IPS DF 6.9 (cell line): ENCODE data around the gene AGR3.

ENCODE experiments used
- DNase-seq: peaks from one replicate; pipeline ENCODE4 v3.0.0-alpha.2; 2013; ENCODE audit warnings: low read depth, low spot score
- H3K27ac ChIP-seq: one replicate; pipeline ENCODE4 v1.5.1; 2013; ENCODE audit warnings: low read length, control low read depth
- H3K27me3 ChIP-seq: 2 replicates; pipeline ENCODE4 v1.6.1; 2013; ENCODE audit warnings: mild to moderate bottlenecking, low read length; ENCODE audit not compliant: control insufficient read depth, insufficient read depth
- H3K36me3 ChIP-seq: 2 replicates; pipeline ENCODE4 v1.6.1; 2013; ENCODE audit warnings: low read length; ENCODE audit not compliant: control insufficient read depth, insufficient read depth
- H3K4me1 ChIP-seq: 2 replicates; pipeline ENCODE4 v1.6.1; 2013; ENCODE audit warnings: low read length; ENCODE audit not compliant: control insufficient read depth, insufficient read depth
- H3K4me3 ChIP-seq: 2 replicates; pipeline ENCODE4 v1.5.1; 2013; ENCODE audit warnings: mild to moderate bottlenecking, low read length
- H3K9me3 ChIP-seq: 2 replicates; pipeline ENCODE4 v1.6.1; 2013; ENCODE audit warnings: low read length, inconsistent platforms; ENCODE audit not compliant: control insufficient read depth, insufficient read depth
- WGBS: extraction: QIAGEN DNeasy Blood & Tissue Kit; methylation state at CpG from one replicate; pipeline ENCODE4 v1.1.7; 2013; ENCODE audit warnings: mixed read lengths, missing lambda C conversion rate; ENCODE audit not compliant: insufficient read length, insufficient coverage; 5-methylcytosine and 5-hydroxymethylcytosine counted together

The AGR3 gene

DNA sequence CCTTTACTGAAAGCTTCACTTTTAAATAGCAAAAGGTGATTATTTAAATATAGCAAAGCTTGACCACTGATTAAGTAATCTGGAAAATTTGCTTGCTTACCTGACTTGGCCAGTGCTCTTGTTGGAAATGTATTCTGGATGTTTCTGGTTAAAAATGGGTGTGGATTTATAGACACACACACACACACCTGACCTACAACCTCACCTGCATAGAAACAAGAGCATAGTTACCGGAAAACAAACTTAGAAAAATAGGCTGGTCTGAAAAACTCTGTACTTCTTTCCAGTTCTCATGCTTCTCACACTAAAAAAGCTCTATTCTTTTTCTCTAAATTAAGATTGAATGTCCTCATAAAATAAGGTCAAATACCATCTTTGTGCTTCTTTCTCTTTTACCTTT lies at the start of gene AGR3:
TSS of gene AGR3 (minus strand) at position 140 of the 400 bp plus-strand sequence. CDS start 3,365 bp downstream, outside the sequence.
- H3K9me3 ChIP-seq: no peaks in the 10 kb centered on the region
- H3K36me3 ChIP-seq: no peaks in the 10 kb centered on the region
- H3K27me3 ChIP-seq: no peaks in the 10 kb centered on the region
- no CpG with 5 or more reads among the region's 1 CpG for WGBS
- no peak for DNase-seq
- H3K4me3 ChIP-seq: no peak within 1 kb of the TSS
- H3K27ac ChIP-seq: no peak within 1 kb of the TSS
- H3K4me1 ChIP-seq: no peaks in the 10 kb centered on the region

DNA sequence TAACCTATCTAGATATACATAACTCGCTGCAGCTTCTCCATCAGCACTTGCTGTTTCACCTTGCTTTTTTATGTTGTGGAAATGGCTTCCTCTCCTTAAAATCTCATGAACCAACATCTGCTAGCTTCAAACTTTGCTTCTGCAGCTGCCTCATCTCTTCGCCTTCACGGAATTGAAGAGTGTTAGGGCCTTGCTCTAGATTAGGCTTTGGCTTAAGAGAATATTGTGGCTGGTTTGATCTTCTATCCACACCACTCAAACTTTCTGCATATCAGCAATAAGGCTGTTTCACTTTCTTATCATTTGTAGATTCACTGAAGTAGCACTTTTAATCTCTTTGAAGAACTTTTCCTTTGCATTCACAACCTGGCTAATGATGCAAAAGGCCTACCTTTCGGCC lies 49.2 kb upstream of the AGR3 start:
- Histone ChIP-seq H3K27ac (no peak overlapping the region), H3K9me3 (no peaks in the 10 kb centered on the region), H3K36me3 (no peaks in the 10 kb centered on the region), H3K27me3 (no peaks in the 10 kb centered on the region; the same call in 1 of the 2 replicates), H3K4me3 (no peak overlapping the region), H3K4me1 (no peaks in the 10 kb centered on the region)
- no peak for DNase-seq
- WGBS: no CpG with 5 or more reads among the region's 4 CpGs

DNA sequence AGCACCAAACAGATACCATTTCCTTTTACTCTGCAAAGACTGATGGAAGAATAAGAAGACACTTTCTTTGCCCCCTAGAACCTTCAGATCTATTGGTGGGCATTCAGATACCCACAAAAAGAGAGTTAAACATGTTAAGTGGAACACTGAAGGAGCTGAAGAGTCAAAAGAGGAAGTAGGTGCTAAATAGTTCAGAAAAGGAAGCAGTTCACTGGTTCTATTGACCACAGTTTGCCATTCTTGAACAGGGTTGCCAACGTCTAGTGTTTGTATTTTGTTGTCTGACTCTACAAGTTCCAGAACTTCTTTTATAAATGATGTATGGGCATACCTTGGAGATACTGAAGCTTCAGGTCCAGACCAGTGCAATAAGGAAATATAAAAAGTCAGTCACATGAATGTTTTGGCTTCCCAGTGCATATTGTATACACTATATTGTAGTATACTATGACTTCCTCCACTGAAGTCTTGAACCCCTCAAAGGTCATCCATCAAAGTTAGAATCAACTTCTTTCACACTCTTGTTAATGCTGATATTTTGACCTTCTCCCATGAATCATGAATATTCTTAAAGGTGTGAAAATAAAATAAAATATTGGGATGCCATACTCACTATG lies 47.5 kb upstream of the AGR3 start:
- no CpG with 5 or more reads among the region's 1 CpG for WGBS
- Histone ChIP-seq H3K36me3 (no peaks in the 10 kb centered on the region), H3K27me3 (no peaks in the 10 kb centered on the region; the same call in 1 of the 2 replicates), H3K4me1 (no peaks in the 10 kb centered on the region), H3K27ac (no peak overlapping the region), H3K4me3 (no peak overlapping the region), H3K9me3 (no peaks in the 10 kb centered on the region)
- no peak for DNase-seq

DNA sequence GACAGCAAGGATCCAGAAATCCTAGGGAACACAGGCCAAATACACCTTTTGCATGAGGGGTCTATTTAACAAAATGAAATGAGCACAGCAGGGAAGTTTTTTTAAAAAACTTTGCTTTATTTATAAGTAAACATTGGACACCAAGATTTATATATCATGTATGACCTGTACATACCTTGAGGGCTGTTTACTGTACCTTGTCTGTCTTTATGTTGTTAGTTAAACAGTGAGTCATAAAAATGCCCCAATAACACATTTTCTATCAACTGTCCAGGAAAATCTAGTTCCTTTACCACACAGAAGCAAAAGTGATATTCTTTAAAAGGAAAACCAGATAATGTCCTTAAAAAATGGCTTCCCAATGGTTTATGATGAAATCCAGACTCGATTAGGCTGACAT lies 45.1 kb upstream of the AGR3 start:
- no peaks in the 10 kb centered on the region for H3K36me3 ChIP-seq
- H3K27ac ChIP-seq: no peak overlapping the region
- no peak for DNase-seq
- no peaks in the 10 kb centered on the region for H3K27me3 ChIP-seq
- no peaks in the 10 kb centered on the region for H3K4me1 ChIP-seq
- H3K9me3 ChIP-seq: no peaks in the 10 kb centered on the region
- no CpG with 5 or more reads among the region's 1 CpG for WGBS
- no peak overlapping the region for H3K4me3 ChIP-seq

DNA sequence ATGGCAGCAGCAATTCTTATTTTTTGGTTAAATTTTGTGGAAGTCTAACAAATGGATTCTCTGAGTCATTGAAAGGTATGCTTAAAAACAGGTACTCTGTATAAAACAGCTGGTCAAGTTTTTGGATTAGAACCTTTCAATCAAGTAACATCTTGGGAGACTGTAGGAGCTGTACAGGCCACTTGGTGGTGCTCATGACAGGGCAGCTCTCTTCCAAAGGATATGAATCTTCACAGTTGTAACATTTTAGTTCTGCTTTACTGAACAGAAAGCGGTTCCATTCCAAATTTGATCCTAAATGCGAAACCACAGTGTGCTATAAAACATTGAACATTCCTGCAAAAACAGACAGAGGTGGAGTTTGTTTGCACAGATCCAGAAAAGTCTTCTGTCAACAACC lies 44.5 kb upstream of the AGR3 start:
- Histone ChIP-seq H3K36me3 (no peaks in the 10 kb centered on the region), H3K4me3 (no peak overlapping the region), H3K27me3 (no peaks in the 10 kb centered on the region), H3K4me1 (no peaks in the 10 kb centered on the region), H3K27ac (no peak overlapping the region), H3K9me3 (no peaks in the 10 kb centered on the region)
- WGBS: no CpG with 5 or more reads among the region's 2 CpGs
- DNase-seq: no peak

DNA sequence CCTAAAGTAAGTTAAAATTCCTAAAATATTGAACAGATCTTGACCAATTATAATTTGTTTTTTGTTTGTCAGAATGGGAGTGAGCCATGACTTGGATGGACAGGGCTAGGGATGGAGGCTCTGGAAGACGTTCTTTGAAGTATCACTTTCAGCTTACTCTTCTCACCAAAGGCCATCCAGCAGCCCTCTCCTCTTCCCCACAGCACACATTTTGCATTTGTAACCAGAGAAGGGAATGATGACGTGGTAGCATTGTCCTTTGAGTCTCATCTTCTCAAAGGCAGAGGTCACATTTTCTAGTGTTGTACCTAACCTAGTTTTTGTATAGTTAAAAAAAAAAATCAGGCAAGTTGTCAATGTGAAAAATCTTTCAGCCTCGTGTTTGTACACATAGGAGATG lies 43.8 kb upstream of the AGR3 start:
- no peak overlapping the region for H3K4me3 ChIP-seq
- H3K36me3 ChIP-seq: no peaks in the 10 kb centered on the region
- H3K9me3 ChIP-seq: no peaks in the 10 kb centered on the region
- H3K4me1 ChIP-seq: no peaks in the 10 kb centered on the region
- no CpG with 5 or more reads among the region's 3 CpGs for WGBS
- H3K27ac ChIP-seq: no peak overlapping the region
- no peaks in the 10 kb centered on the region for H3K27me3 ChIP-seq
- DNase-seq: no peak

DNA sequence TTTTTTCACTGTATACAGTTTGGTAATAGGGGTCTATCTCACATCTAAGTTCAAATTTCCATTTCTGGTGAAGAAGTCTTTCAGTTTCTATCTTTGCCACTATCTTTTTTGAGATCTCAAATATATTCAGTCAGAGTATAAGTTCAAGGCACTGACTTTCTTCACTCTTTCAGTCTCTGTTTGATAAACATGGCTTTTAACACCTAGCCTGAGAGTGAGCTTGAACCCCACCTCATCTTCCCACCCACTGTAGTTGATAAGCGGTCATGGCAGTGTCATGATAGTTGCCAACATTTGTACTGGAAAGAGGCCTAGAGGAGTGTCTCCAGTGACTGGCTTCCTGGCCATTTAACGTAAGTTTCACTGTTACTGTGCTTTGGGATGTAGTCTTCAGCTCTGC lies 41.2 kb upstream of the AGR3 start:
- H3K9me3 ChIP-seq: no peaks in the 10 kb centered on the region
- H3K27ac ChIP-seq: no peak overlapping the region
- no peaks in the 10 kb centered on the region for H3K27me3 ChIP-seq
- H3K4me3 ChIP-seq: no peak overlapping the region
- WGBS: no CpG with 5 or more reads among the region's 2 CpGs
- no peak for DNase-seq
- H3K4me1 ChIP-seq: no peaks in the 10 kb centered on the region
- no peaks in the 10 kb centered on the region for H3K36me3 ChIP-seq

DNA sequence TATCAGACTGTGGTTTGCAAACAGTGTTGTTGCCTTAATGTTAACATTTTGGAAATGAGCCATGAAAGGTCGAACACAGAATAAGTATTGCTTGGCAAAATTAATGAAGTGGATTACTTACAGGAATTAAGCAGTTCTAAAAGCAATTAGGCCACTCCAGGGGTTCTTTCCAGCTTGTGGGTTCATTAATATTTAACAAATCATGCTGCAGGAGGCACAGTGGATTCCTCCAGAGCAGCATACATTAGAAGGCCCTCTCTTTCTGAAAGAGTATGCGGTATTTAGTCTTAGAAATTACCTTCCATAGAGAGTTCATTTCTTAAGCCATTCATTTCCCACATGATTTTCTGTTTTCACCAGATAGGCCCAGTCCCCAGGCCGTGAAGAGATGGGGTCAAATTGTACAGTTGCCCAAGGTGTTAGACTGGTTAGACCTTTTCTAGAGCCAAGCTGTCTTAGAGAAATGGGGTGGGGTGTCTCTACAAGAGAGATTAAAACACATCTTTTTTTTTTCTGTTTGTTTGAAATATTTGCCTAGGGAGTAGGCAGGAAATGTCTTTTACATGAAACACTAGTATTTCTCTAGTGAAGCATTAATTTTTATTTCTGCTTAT lies 40.0 kb upstream of the AGR3 start:
- no peaks in the 10 kb centered on the region for H3K4me1 ChIP-seq
- no peaks in the 10 kb centered on the region for H3K9me3 ChIP-seq
- no peak overlapping the region for H3K27ac ChIP-seq
- H3K4me3 ChIP-seq: no peak overlapping the region
- no peaks in the 10 kb centered on the region for H3K27me3 ChIP-seq
- no peak for DNase-seq
- WGBS: no CpG with 5 or more reads among the region's 3 CpGs
- H3K36me3 ChIP-seq: no peaks in the 10 kb centered on the region

DNA sequence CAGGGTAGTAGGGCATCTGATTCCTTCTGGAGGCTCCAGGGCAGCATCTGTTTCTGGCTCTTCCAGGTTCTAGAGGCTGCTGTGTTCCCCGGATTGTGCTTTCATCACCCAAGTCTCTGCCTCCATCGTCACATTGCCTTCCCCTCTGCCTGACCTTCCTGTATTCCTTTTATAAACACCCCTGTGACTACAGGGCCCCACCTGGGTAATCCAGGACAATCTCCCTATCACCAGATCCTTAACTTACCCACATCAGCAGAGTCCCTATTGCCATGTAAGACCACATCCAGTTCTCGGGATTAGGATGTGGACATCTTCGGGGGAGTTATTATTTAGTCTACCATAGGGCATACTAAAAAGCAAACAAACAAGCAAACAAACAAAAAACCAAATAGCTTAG lies 39.4 kb upstream of the AGR3 start:
- WGBS: no CpG with 5 or more reads among the region's 4 CpGs
- DNase-seq: no peak
- H3K4me1 ChIP-seq: no peaks in the 10 kb centered on the region
- no peaks in the 10 kb centered on the region for H3K27me3 ChIP-seq
- no peak overlapping the region for H3K27ac ChIP-seq
- H3K36me3 ChIP-seq: no peaks in the 10 kb centered on the region
- no peaks in the 10 kb centered on the region for H3K9me3 ChIP-seq
- no peak overlapping the region for H3K4me3 ChIP-seq

DNA sequence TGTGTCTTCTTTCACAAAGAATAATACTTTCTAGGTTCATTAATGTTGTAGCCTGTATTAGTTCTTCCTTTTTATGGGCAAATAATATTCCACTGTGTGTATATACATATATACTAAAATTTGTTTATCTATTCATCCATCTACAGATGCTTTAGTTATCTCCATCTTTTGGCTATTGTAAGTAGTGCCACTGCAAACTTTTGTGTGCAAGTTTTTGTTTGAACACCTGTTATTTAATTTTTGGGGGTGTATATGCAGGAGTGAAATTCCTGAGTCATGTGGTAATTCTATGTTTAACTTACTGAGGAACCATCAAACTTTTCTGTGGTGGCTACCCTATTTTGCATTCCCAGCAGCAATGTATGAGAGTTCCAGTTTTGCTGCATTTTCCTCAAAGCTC lies 37.7 kb upstream of the AGR3 start:
- no peaks in the 10 kb centered on the region for H3K36me3 ChIP-seq
- H3K9me3 ChIP-seq: no peaks in the 10 kb centered on the region
- no peaks in the 10 kb centered on the region for H3K27me3 ChIP-seq
- H3K4me3 ChIP-seq: no peak overlapping the region
- no peak for DNase-seq
- no peaks in the 10 kb centered on the region for H3K4me1 ChIP-seq
- no peak overlapping the region for H3K27ac ChIP-seq

DNA sequence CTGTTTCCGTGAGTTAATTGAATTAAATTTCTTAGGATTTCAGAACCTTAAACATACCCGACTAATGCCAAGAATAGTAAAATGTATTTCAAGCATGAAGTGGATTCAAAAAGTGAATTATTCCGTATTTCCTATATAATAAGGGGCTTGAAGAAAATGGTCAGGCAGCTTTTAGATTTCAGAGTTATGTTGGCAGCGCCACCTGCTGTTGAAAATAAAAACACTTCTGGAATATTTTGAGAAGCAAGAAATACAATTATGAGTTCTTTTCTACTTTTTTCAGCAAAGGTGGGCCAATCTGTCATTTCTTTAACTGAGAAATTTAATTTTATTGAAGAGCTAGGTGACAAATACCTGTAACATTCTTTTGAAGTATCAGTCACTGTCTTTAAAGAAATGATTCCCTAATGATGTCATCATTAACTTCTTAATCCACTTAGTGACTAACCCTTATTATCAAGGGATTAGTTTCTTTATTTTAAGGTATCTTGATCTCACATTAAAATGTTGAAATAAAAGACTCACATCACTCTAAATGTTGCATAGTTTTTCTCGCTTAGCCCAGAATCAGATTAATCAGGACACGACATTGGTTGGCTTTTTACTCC lies 36.6 kb upstream of the AGR3 start:
- no peaks in the 10 kb centered on the region for H3K9me3 ChIP-seq
- H3K27ac ChIP-seq: no peak overlapping the region
- no CpG with 5 or more reads among the region's 6 CpGs for WGBS
- no peaks in the 10 kb centered on the region for H3K27me3 ChIP-seq
- no peaks in the 10 kb centered on the region for H3K4me1 ChIP-seq
- no peak for DNase-seq
- no peaks in the 10 kb centered on the region for H3K36me3 ChIP-seq
- no peak overlapping the region for H3K4me3 ChIP-seq
